Measurements from ENCODE around the gene OR6C68. TPM values are rescaled to one million over a fixed set of nuclear protein-coding genes. Genes with fewer than 3 reads are reported as not detected.

The OR6C68 gene
- total RNA-seq, 1 experiment from 2014 or later, result not detected

DNA sequence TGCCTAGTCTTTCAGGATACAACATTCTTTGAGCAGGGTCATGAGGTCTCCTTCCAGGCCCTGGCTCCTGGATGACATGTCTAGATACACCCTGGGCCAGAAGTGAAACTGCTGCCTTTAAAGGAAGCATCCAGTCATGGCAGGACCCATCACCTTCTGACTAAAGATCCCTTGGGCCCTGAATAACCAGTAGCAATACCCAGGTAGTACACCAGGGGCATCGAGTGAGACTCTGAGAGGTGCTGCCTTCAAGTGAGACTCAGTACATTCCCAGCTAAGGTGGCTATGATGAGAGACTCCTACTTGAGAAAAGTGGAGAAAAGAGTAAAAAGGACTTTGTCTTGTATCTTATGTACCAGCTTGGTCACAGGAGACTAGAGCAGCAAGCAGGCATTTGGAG, 23.5 kb downstream of the OR6C68 start:
- DNase-seq, result peak; percentile 59
- no peak overlapping the region for H3K27ac ChIP-seq (ENCODE audit: low read length)
- no peaks in the 10 kb centered on the region for H3K4me1 ChIP-seq (ENCODE audit: low read length)
- no peak overlapping the region for H2AFZ ChIP-seq (ENCODE audit: low read length)
- no peaks in the 10 kb centered on the region for H3K79me2 ChIP-seq (ENCODE audit: low read length)
- H3K9ac ChIP-seq (ENCODE audit: low read length), result no peak overlapping the region
- H3K36me3 ChIP-seq (ENCODE audit: insufficient read depth, low read length), result no peaks in the 10 kb centered on the region
- H3K9me3 ChIP-seq (ENCODE audit: low read length), result no peaks in the 10 kb centered on the region
- no peaks in the 10 kb centered on the region for H3K9me2 ChIP-seq (replicated peaks; ENCODE audit: insufficient read depth, low read length)
- no peak overlapping the region for H3K4me3 ChIP-seq (ENCODE audit: low read length)
- no peak overlapping the region for H3K4me2 ChIP-seq (ENCODE audit: low read depth, low read length, poor library complexity, severe bottlenecking)
- H3K27me3 ChIP-seq (ENCODE audit: low read length), result no peaks in the 10 kb centered on the region
- no peaks in the 10 kb centered on the region for H4K20me1 ChIP-seq (ENCODE audit: insufficient read depth, low read depth, low read length)

DNA sequence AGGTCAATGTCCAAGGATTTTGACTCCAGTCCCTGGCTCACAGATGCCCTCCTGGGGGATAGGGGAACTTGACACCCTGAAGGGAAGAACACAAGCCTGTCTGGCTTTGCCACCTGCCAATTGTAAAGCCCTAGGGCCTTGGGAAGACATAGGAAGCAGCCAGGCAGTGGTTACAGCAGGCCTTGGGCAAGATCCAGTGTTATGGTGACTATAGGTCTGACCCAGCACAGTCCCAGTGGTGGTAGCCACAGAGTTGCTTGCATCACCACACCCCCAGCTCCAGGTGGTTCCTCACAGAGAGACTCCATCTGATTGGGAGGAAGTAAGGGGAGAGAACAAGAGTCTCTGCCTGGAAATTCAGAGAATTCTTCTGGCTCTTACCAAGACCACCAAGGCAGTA, 24.2 kb downstream of the OR6C68 start:
- Histone ChIP-seq H3K27me3 (ENCODE audit: low read length) (no peaks in the 10 kb centered on the region), H3K9me3 (ENCODE audit: low read length) (no peaks in the 10 kb centered on the region), H3K9ac (ENCODE audit: low read length) (no peak overlapping the region), H3K27ac (ENCODE audit: low read length) (no peak overlapping the region), H3K36me3 (ENCODE audit: insufficient read depth, low read length) (no peaks in the 10 kb centered on the region), H3K9me2 (replicated peaks; ENCODE audit: insufficient read depth, low read length) (no peaks in the 10 kb centered on the region), H4K20me1 (ENCODE audit: insufficient read depth, low read depth, low read length) (no peaks in the 10 kb centered on the region), H3K4me1 (ENCODE audit: low read length) (no peaks in the 10 kb centered on the region), H3K79me2 (ENCODE audit: low read length) (no peaks in the 10 kb centered on the region), H3K4me3 (ENCODE audit: low read length) (no peak overlapping the region), H2AFZ (ENCODE audit: low read length) (no peak overlapping the region), H3K4me2 (ENCODE audit: low read depth, low read length, poor library complexity, severe bottlenecking) (no peak overlapping the region)
- no peak for DNase-seq

Other genes with a start within 250 kb of the OR6C68 start
- gene OR6C74, start 247.8 kb upstream of the OR6C68 start, total RNA-seq (2014; rRNA removed; shearing (Covaris generic); ENCODE audit: low replicate concordance), result not detected in 2 replicates
- gene OR6C6, start 195.8 kb upstream of the OR6C68 start, total RNA-seq (2014; rRNA removed; shearing (Covaris generic); ENCODE audit: low replicate concordance), result not detected in 2 replicates
- gene OR6C1, start 178.0 kb upstream of the OR6C68 start, total RNA-seq (2014; rRNA removed; shearing (Covaris generic); ENCODE audit: low replicate concordance), result not detected in 2 replicates
- not detected in 2 replicates for gene OR6C3, start 161.6 kb upstream of the OR6C68 start, total RNA-seq (2014; rRNA removed; shearing (Covaris generic); ENCODE audit: low replicate concordance)
- gene OR6C75, start 129.4 kb upstream of the OR6C68 start, total RNA-seq (2014; rRNA removed; shearing (Covaris generic); ENCODE audit: low replicate concordance), result not detected in 2 replicates
- gene OR6C65, start 91.8 kb upstream of the OR6C68 start, total RNA-seq (2014; rRNA removed; shearing (Covaris generic); ENCODE audit: low replicate concordance), result not detected in 2 replicates
- not detected in 2 replicates for gene OR6C76, start 66.1 kb upstream of the OR6C68 start, total RNA-seq (2014; rRNA removed; shearing (Covaris generic); ENCODE audit: low replicate concordance)
- gene OR6C2, start 48.3 kb upstream of the OR6C68 start, total RNA-seq (2014; rRNA removed; shearing (Covaris generic); ENCODE audit: low replicate concordance), result not detected in 2 replicates
- gene OR6C70, start 22.2 kb upstream of the OR6C68 start, total RNA-seq (2014; rRNA removed; shearing (Covaris generic); ENCODE audit: low replicate concordance), result not detected in 2 replicates
- gene OR6C4, start 57.2 kb downstream of the OR6C68 start, total RNA-seq (2014; rRNA removed; shearing (Covaris generic); ENCODE audit: low replicate concordance), result not detected in 2 replicates
- not detected in 2 replicates for gene OR2AP1, start 80.1 kb downstream of the OR6C68 start, total RNA-seq (2014; rRNA removed; shearing (Covaris generic); ENCODE audit: low replicate concordance)
- gene OR10P1, start 144.5 kb downstream of the OR6C68 start, total RNA-seq (2014; rRNA removed; shearing (Covaris generic); ENCODE audit: low replicate concordance), result not detected in 2 replicates
- 0.78 and 2.6 TPM in 2 replicates for gene ITGA7, start 215.5 kb downstream of the OR6C68 start, total RNA-seq (2014; rRNA removed; shearing (Covaris generic); ENCODE audit: low replicate concordance)
- gene BLOC1S1, start 223.7 kb downstream of the OR6C68 start, total RNA-seq (2014; rRNA removed; shearing (Covaris generic); ENCODE audit: low replicate concordance), result 83.4 and 191 TPM in 2 replicates
- gene RDH5, start 228.0 kb downstream of the OR6C68 start, total RNA-seq (2014; rRNA removed; shearing (Covaris generic); ENCODE audit: low replicate concordance), result 12.4 and 12.8 TPM in 2 replicates
- 150 and 266 TPM in 2 replicates for gene CD63, start 236.6 kb downstream of the OR6C68 start, total RNA-seq (2014; rRNA removed; shearing (Covaris generic); ENCODE audit: low replicate concordance)

Data from Karpas-422 (cell line).